K562 (cell line): ENCODE results near the gene GIGYF1. TPM values are rescaled to one million over a fixed set of nuclear protein-coding genes. Genes with fewer than 3 reads are reported as not detected.

ENCODE experiments used
- E2F6 ChIP-seq, 2 experiments: IDR thresholded peaks; 2 replicates each; pipeline ENCODE4 v1.6.1; 2011; ENCODE audit warnings: borderline replicate concordance in 1 of 2, control low read depth in 1 of 2, low read depth in 1 of 2, low read length in 1 of 2, mild to moderate bottlenecking in 1 of 2, mixed read lengths in 1 of 2, moderate library complexity in 1 of 2; ENCODE audit not compliant: insufficient read depth in 1 of 2, insufficient read length in 1 of 2, poor library complexity in 1 of 2, severe bottlenecking in 1 of 2; ENCODE audit errors: extremely low read depth in 1 of 2
- ETS1 ChIP-seq: conservative IDR thresholded peaks from 2 replicates; pipeline ENCODE4 v1.6.1; 2011; ENCODE audit warnings: low read depth, mild to moderate bottlenecking, low read length; ENCODE audit not compliant: control insufficient read depth
- GTF2B ChIP-seq: IDR thresholded peaks from 2 replicates; pipeline ENCODE4 v1.6.1; 2011; ENCODE audit not compliant: insufficient read length; ENCODE audit errors: extremely low read depth
- HNRNPUL1 ChIP-seq: fragments of 200-400 bp; formaldehyde crosslinking; IDR thresholded peaks from 2 replicates; pipeline ENCODE4 v1.6.1; 2017; ENCODE audit warnings: low read length
- MLLT1 ChIP-seq, 2 experiments: fragments of 450-650 bp; IDR thresholded peaks; 2 replicates each; pipeline ENCODE4 v1.6.1; 2016
- MYBL2 ChIP-seq, 2 experiments: fragments of 450-650 bp in 1 of 2; sonication (generic) in 1 of 2; formaldehyde crosslinking in 1 of 2; IDR thresholded peaks; 2 replicates each; pipeline versions ENCODE4 v1.6.1 to v1.8.1; 2017 to 2022; ENCODE audit warnings: borderline replicate concordance in 1 of 2, inconsistent platforms in 1 of 2, low read depth in 1 of 2, mild to moderate bottlenecking in 1 of 2, missing genetic modification reagents in 1 of 2, moderate library complexity in 1 of 2
- TAF15 ChIP-seq: fragments of 200-400 bp; formaldehyde crosslinking; IDR thresholded peaks from 2 replicates; pipeline ENCODE4 v1.6.1; 2017; ENCODE audit warnings: mild to moderate bottlenecking, low read depth, low read length, moderate library complexity
- ZNF23 ChIP-seq: fragments of 250-450 bp; sonication (Bioruptor Pico); IDR thresholded peaks from 2 replicates; pipeline ENCODE4 v1.4.0; 2020; ENCODE audit warnings: mild to moderate bottlenecking
- ZNF347 ChIP-seq: fragments of 450-650 bp; formaldehyde crosslinking; IDR thresholded peaks from 2 replicates; pipeline ENCODE4 v1.4.0; 2020; ENCODE audit warnings: low read depth, mild to moderate bottlenecking, moderate library complexity
- ZNF75A ChIP-seq: fragments of 450-650 bp; formaldehyde crosslinking; IDR thresholded peaks from 2 replicates; pipeline ENCODE4 v1.4.0; 2020; ENCODE audit warnings: mild to moderate bottlenecking
- polyA plus RNA-seq, 8 experiments: library from polyadenylated mRNA; depleted of rRNA in 4 of 8; stranded (reverse) in 5 of 8; unstranded in 3 of 8; fragments of >200 nt; fragmentation: Nextera tagmentation in 2 of 8; fragmentation: Illumina TruSeq in 1 of 8; extraction: Ambion mirVana in 2 of 8; extraction: Trizol in 1 of 8; gene quantifications; 2 replicates each; pipeline versions ENCODE4 v1.2.1 to v1.2.3, GENCODE V29; 2011 to 2014; ENCODE audit warnings: inconsistent platforms in 1 of 8, missing spikeins in 1 of 8
- total RNA-seq, 7 experiments: library from RNA; depleted of rRNA in 6 of 7; stranded (reverse); fragments of >200 nt in 6 of 7; fragmentation: Illumina TruSeq in 2 of 7; extraction: Trizol in 2 of 7; gene quantifications; 2 replicates each; pipeline versions ENCODE4 v1.2.1 to v1.2.3, GENCODE V29; 2011 to 2021; ENCODE audit warnings: low replicate concordance in 1 of 7

GIGYF1 gene
- total and polyA plus RNA-seq, 9 of the 15 experiments (the other 6 are each of a cell fraction or from before 2014, with no cell fraction given): 0.56 to 76.2 (median 16.8) TPM

- TF ChIP-seq GTF2B (no peak), E2F6 (IDR thresholded peaks at IDR 0.05; ENCODE audit: borderline replicate concordance in 1 of 2, extremely low read depth in 1 of 2, insufficient read depth in 1 of 2, insufficient read length in 1 of 2, low read depth in 1 of 2, low read length in 1 of 2, poor library complexity in 1 of 2, severe bottlenecking in 1 of 2) (peak; percentile 89 to 93), HNRNPUL1 (no peak), ZNF75A (CRISPR knock-in tag) (no peak), ZNF347 (CRISPR knock-in tag) (no peak), MLLT1 (IDR thresholded peaks at IDR 0.05) (peak; percentile 54 to 60; a peak in 2 of 4 replicates), ETS1 (peak; percentile 0; the same call in 1 of the 2 replicates), TAF15 (no peak), MYBL2 (IDR thresholded peaks at IDR 0.05; ENCODE audit: low read depth) (no peak), MYBL2 (CRISPR knock-in tag; IDR thresholded peaks at IDR 0.05; ENCODE audit: borderline replicate concordance) (no peak), ZNF23 (CRISPR knock-in tag) (no peak)
These were observed 12.0 kb upstream of the GIGYF1 start, which contains the start of gene POP7 (continued) for GRCh38 chr7:100705753-100706671.
